ENCODE measurements around the gene NTRK2.

The NTRK2 gene

DNA sequence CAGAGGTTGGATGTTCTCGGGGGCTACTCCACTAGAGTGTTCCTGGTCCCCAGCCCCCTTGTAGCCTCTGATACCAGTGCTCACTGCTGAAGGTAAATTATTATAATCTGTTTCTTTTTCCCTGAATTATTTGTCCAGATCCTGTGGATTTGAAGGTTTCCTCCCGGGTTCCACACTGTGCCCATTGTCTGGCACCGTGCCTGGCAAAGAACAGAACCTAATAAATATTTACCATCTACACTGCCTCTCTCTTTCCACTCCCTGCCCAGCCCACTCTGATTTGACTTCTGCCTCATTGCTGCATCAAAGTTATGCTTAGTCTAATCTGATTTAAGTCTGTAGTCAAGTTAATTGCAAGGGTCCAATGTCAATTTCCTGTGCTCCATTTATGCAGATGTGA, 322.9 kb downstream of the NTRK2 start:
- Histone ChIP-seq H3F3A (ENCODE audit: control insufficient read depth, insufficient read depth) (no peaks in the 10 kb centered on the region), H3K9me2 (replicated peaks; ENCODE audit: control insufficient read depth, low read length) (no peaks in the 10 kb centered on the region), H3K79me2 (ENCODE audit: control insufficient read depth, low read length) (no peaks in the 10 kb centered on the region), H4K20me1 (ENCODE audit: control insufficient read depth, insufficient read depth, low read depth, low read length) (no peaks in the 10 kb centered on the region), H3K36me3 (ENCODE audit: control insufficient read depth, low read length) (no peaks in the 10 kb centered on the region), H3K4me2 (ENCODE audit: low read length) (no peak overlapping the region), H3K9me3 (ENCODE audit: control insufficient read depth, insufficient read depth, low read length) (no peaks in the 10 kb centered on the region), H3K27ac (ENCODE audit: low read depth, low read length) (no peak overlapping the region), H3K4me3 (ENCODE audit: low read length) (no peak overlapping the region), H3K27me3 (ENCODE audit: control insufficient read depth, low read length) (no peaks in the 10 kb centered on the region), H3K4me1 (ENCODE audit: control insufficient read depth, low read length) (no peaks in the 10 kb centered on the region)
- TF ChIP-seq EZH2phosphoT487 (IDR thresholded peaks at IDR 0.05; ENCODE audit: borderline replicate concordance, low read length), result no peak
- TF ChIP-seq, protein P1, sequence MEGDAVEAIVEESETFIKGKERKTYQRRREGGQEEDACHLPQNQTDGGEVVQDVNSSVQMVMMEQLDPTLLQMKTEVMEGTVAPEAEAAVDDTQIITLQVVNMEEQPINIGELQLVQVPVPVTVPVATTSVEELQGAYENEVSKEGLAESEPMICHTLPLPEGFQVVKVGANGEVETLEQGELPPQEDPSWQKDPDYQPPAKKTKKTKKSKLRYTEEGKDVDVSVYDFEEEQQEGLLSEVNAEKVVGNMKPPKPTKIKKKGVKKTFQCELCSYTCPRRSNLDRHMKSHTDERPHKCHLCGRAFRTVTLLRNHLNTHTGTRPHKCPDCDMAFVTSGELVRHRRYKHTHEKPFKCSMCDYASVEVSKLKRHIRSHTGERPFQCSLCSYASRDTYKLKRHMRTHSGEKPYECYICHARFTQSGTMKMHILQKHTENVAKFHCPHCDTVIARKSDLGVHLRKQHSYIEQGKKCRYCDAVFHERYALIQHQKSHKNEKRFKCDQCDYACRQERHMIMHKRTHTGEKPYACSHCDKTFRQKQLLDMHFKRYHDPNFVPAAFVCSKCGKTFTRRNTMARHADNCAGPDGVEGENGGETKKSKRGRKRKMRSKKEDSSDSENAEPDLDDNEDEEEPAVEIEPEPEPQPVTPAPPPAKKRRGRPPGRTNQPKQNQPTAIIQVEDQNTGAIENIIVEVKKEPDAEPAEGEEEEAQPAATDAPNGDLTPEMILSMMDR (IDR thresholded peaks at IDR 0.05; ENCODE audit: low read depth, low read length, poor library complexity, severe bottlenecking), result no peak

DNA sequence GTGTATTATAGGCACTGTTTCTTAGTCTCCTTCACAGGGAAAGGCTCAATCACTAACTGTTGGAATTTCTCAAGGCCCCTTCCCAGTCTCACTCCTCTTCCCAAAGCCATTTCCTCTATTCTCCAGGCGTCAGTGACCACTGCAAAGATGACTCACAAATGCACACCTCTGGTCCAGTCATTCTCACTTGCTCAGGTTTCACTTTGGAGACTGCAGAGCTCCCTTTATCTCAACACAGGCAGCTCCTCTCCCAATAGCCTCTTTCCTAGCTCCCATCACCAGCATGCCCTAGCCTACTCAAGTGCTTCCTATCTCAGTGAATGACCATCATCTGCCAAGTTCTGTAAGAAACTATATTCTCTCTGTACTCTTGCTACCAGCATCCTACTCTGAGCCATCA, 323.6 kb downstream of the NTRK2 start:
- H3K4me3 ChIP-seq (ENCODE audit: low read length), result no peak overlapping the region
- no peak overlapping the region for H3K27ac ChIP-seq (ENCODE audit: low read depth, low read length)
- no peaks in the 10 kb centered on the region for H3F3A ChIP-seq (ENCODE audit: control insufficient read depth, insufficient read depth)
- H3K27me3 ChIP-seq (ENCODE audit: control insufficient read depth, low read length), result no peaks in the 10 kb centered on the region
- TF ChIP-seq, protein P1 (IDR thresholded peaks at IDR 0.05; ENCODE audit: low read depth, low read length, poor library complexity, severe bottlenecking), result no peak
- TF ChIP-seq EZH2phosphoT487 (IDR thresholded peaks at IDR 0.05; ENCODE audit: borderline replicate concordance, low read length), result no peak
- H3K36me3 ChIP-seq (ENCODE audit: control insufficient read depth, low read length), result no peaks in the 10 kb centered on the region
- no peaks in the 10 kb centered on the region for H3K9me3 ChIP-seq (ENCODE audit: control insufficient read depth, insufficient read depth, low read length)
- H3K4me2 ChIP-seq (ENCODE audit: low read length), result no peak overlapping the region
- no peaks in the 10 kb centered on the region for H4K20me1 ChIP-seq (ENCODE audit: control insufficient read depth, insufficient read depth, low read depth, low read length)
- H3K4me1 ChIP-seq (ENCODE audit: control insufficient read depth, low read length), result no peaks in the 10 kb centered on the region
- H3K79me2 ChIP-seq (ENCODE audit: control insufficient read depth, low read length), result no peaks in the 10 kb centered on the region
- H3K9me2 ChIP-seq (replicated peaks; ENCODE audit: control insufficient read depth, low read length), result no peaks in the 10 kb centered on the region

DNA sequence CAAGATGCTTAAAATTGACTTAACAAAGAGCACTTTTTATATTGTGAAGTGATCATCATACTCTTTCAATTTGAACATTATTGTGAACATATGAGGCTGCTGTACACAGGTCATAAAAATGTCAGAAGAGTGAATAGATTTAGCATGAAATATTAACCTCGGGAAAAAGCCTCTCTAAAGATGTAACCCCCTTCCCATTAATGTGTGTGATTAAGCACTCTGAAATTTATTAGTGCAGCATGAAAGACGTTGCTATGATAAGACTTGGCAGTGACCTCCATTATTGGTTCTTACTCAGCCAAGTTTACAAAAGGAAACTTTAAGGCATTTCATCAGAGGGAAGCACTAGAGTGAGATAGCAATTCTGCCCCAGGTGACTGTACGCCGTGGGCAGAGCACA, 326.5 kb downstream of the NTRK2 start:
- Histone ChIP-seq H3F3A (ENCODE audit: control insufficient read depth, insufficient read depth) (no peaks in the 10 kb centered on the region), H3K79me2 (ENCODE audit: control insufficient read depth, low read length) (no peaks in the 10 kb centered on the region), H3K4me3 (ENCODE audit: low read length) (no peak overlapping the region), H3K4me1 (ENCODE audit: control insufficient read depth, low read length) (no peaks in the 10 kb centered on the region), H3K9me2 (replicated peaks; ENCODE audit: control insufficient read depth, low read length) (no peaks in the 10 kb centered on the region), H3K36me3 (ENCODE audit: control insufficient read depth, low read length) (no peaks in the 10 kb centered on the region), H3K4me2 (ENCODE audit: low read length) (no peak overlapping the region), H4K20me1 (ENCODE audit: control insufficient read depth, insufficient read depth, low read depth, low read length) (no peaks in the 10 kb centered on the region), H3K27ac (ENCODE audit: low read depth, low read length) (no peak overlapping the region), H3K9me3 (ENCODE audit: control insufficient read depth, insufficient read depth, low read length) (no peaks in the 10 kb centered on the region), H3K27me3 (ENCODE audit: control insufficient read depth, low read length) (no peaks in the 10 kb centered on the region)
- TF ChIP-seq, protein P1 (IDR thresholded peaks at IDR 0.05; ENCODE audit: low read depth, low read length, poor library complexity, severe bottlenecking), result no peak
- TF ChIP-seq EZH2phosphoT487 (IDR thresholded peaks at IDR 0.05; ENCODE audit: borderline replicate concordance, low read length), result no peak

DNA sequence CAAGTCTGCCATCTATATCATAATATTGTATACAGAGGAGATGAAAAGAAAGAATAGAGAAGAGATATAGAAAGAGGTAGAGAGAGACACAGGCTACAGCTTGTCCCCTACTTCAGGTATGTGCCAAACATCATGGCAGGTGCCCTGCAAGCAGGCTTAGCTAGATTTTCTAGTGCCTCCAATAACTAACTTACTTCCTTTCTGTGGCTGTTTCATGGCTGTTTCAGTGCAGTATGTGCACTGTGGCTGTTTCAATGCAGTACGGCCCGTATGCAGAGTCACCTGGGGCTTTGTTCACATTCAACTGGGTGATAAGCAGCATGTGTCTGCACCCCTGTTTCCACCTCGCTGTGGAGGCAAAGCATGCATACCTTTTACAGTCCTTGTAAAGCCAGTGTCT, 327.2 kb downstream of the NTRK2 start:
- Histone ChIP-seq H3K4me2 (ENCODE audit: low read length) (no peak overlapping the region), H4K20me1 (ENCODE audit: control insufficient read depth, insufficient read depth, low read depth, low read length) (no peaks in the 10 kb centered on the region), H3K9me3 (ENCODE audit: control insufficient read depth, insufficient read depth, low read length) (no peaks in the 10 kb centered on the region), H3K36me3 (ENCODE audit: control insufficient read depth, low read length) (no peaks in the 10 kb centered on the region), H3K4me3 (ENCODE audit: low read length) (no peak overlapping the region), H3F3A (ENCODE audit: control insufficient read depth, insufficient read depth) (no peaks in the 10 kb centered on the region), H3K79me2 (ENCODE audit: control insufficient read depth, low read length) (no peaks in the 10 kb centered on the region), H3K4me1 (ENCODE audit: control insufficient read depth, low read length) (no peaks in the 10 kb centered on the region), H3K9me2 (replicated peaks; ENCODE audit: control insufficient read depth, low read length) (no peaks in the 10 kb centered on the region), H3K27me3 (ENCODE audit: control insufficient read depth, low read length) (no peaks in the 10 kb centered on the region), H3K27ac (ENCODE audit: low read depth, low read length) (no peak overlapping the region)
- TF ChIP-seq, protein P1 (IDR thresholded peaks at IDR 0.05; ENCODE audit: low read depth, low read length, poor library complexity, severe bottlenecking), result no peak
- TF ChIP-seq EZH2phosphoT487 (IDR thresholded peaks at IDR 0.05; ENCODE audit: borderline replicate concordance, low read length), result no peak
